ENCODE data around the gene ELANE.
A peak's percentile ranks its signal among the peaks of the same experiment; 100 is the strongest.
"Not testable (repeated sequence)": the region's sequence is repeated elsewhere in the genome, so short reads cannot be mapped to it uniquely, and the experiment has no call there.

Gene ELANE

DNA sequence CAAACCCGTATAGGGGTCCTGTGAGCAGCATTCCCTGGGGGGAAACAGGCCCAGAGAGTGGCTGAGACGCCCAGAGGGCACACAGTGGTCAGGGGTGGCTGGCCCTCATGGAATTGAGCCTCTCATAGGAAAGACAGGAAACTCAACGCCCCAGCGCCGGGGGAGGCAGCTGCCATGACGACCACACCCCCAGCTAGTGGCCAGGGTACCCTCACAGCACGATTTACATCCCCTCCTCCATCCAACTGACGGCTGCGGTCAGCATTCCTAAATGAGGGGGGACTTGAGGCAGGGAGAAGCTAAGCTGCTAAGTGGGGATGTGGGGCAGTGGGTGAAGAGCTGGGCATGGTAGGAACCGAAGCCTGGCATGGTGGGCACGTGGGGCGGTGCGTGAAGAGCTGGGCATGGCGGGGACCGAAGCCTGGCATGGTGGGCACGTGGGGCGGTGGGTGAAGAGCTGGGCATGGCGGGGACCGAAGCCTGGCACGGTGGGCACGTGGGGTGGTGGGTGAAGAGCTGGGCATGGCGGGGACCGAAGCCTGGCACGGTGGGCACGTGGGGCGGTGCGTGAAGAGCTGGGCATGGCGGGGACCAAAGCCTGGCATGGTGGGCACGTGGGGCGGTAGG is 30.9 kb downstream of the ELANE start:
- DNase-seq, result no peak

DNA sequence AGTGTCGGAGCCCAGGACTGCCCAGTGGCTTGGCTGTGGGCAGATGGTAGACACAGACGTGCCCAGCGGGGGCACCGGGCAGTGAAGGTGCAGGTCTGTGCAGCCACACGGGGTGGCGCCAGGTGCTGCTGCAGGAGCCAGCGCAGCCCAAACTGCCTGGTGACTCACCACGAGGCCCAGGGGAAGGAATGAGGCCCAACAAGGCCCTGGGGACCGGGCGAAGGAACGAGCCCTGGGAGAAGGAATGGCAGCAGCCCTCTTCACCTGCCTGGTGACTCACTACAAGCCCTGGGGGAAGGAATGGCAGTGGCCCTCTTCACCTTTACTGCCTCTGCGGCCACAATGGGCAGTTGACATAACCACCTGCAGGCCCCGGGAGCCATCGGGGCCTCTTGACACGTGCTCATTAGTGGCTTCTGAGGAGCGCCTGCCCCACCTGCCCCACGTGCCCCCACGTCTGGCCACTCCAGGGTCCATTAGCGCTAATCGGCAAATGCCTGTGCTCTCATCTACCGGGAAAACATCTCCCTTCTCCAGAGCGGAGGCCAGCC is 31.6 kb downstream of the ELANE start:
- no peak for DNase-seq

DNA sequence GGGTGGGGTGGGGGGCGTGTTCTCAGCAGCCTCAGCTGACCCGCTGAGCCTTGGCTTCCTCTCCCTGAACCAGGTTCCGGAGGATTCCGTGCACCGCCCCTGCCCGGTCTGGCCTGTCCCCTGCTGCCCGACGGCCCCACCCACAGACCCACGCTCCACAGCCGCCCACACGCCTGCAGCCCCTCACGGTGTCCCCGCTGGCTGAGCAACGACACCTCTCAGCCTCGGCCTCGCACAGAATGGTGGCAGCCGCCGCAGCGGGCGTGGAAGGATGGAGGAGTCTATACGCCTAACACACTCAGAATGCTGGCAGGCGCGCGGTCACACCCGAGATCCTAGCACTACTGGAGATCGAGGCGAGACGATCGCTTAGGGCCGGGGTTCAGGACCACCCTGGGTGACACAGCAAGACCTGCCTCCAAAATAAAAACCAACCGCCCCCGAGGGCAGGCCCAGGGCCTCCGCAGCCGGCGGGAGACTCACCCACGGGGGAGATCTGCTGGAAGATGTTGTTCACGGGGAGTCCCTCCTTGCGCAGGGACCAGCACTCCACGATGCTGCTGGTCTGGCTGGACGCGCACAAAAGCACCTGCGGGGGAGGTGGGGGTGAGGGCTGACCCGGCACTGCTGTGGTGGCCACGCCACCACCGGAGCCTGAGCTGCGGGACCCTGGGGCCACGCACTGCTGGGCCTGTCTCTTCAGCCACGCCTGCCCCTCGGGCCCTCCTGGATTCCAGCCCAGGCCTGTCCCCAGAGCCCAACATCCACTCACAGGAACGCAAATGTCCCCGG is 32.5 kb downstream of the ELANE start:
- no peak for DNase-seq

- DNase-seq, result no peak
Observed at GRCh38 chr19:885536-886224, 33.6 kb downstream of the ELANE start.

DNA sequence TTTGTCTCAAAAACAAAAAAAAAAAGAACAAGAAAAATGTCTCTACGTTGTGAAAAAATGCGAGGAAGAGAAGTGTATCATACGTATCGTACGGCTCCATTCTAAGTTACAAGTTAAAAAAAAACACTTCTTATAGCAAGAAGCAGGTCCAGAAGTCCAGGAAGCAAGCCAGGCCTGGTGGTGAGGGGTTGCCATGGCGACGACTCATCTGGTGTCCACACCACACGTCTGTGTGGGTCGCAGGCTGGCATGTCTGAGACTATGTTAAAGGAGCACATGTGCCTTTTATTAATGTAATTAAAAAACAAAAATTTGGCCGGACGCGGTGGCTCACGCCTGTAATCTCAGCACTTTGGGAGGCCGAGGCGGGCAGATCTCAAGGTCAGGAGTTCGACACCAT is 35.0 kb downstream of the ELANE start:
- no peak for DNase-seq

- no peak for DNase-seq
Observed at GRCh38 chr19:887599-887998, 35.5 kb downstream of the ELANE start.

- DNase-seq, result no peak
Observed at GRCh38 chr19:888581-889385, 36.7 kb downstream of the ELANE start.

GRCh38 chr19:889662-890295 is 37.7 kb downstream of the ELANE start:
- DNase-seq, result no peak

GRCh38 chr19:890831-891230 is 38.7 kb downstream of the ELANE start:
- DNase-seq, result no peak

GRCh38 chr19:891421-892200 is 39.5 kb downstream of the ELANE start:
- not testable (repeated sequence) for DNase-seq

DNA sequence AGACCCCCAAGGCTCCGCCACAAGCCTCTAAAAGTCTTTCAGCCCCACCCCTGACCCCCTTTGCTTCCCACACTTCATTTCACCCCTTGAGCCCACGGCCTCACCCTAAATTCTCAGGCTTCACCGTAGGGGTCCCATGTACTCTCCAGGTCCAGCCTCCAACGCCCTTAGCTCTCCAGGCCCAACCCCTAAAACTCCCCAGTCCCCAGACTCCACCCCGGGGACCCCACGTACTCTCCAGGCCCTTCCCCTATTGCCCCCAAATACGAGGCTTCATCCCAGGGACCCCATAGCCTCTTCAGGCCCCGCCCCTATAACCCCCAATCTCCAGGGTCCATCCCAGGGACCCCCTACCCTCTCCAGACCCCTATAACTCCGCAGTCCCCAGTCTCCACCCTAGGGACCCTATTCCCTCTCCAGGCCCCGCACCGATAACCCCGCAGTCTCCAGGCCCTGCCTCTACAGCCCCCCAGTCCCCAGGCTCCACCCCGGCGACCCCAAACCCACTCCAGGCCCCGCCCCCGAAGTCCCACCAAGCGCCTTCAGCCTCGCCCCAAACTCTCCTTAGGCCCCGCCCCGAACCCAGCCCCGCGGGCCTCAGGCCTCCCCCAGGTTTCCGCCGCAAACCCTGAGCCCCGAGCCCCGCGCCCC is 40.3 kb downstream of the ELANE start:
- DNase-seq, result no peak

- DNase-seq, result peak; percentile 62
Observed at GRCh38 chr19:892894-893689, 41.0 kb downstream of the ELANE start, which contains the start of the genes MED16 and RNU6-9. MED16 (minus strand) TSS chr19:893187; CDS start chr19:891131, 2,056 bp downstream. RNU6-9 (plus strand) TSS chr19:893484.

GRCh38 chr19:896434-896833 is 44.3 kb downstream of the ELANE start:
- no peak for DNase-seq

DNA sequence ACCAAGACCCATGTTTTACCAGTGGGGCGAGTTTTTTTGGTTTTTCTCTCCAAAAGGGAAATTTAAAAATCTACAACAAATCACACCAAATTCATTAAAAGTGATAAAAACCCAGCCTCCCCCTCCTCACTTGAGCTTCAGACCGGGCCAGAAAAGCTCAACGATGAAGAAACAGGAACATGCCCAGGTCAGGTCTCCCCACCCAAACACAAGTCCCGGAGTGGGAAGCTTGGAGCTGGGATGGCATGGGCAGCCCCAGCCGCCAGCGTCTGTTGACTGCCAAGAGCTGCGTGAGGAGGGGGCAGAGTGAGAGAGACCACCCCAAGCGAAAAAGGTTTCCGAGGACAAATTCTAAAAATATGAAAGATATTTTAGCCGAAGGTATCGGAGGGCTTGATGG is 44.9 kb downstream of the ELANE start:
- no peak for DNase-seq

- no peak for DNase-seq
Observed at GRCh38 chr19:897442-898039, 45.4 kb downstream of the ELANE start.

- DNase-seq, result no peak
Observed at GRCh38 chr19:898663-899062, 46.6 kb downstream of the ELANE start.

- DNase-seq, result no peak
Observed at GRCh38 chr19:899336-900042, 47.4 kb downstream of the ELANE start.

GRCh38 chr19:900043-900301 is 47.9 kb downstream of the ELANE start:
- DNase-seq, result no peak
